GM18505 (cell line): ENCODE measurements around the gene RBM34.

Experiments used
- ATAC-seq: cut with Tn5 transposase; IDR thresholded peaks from one replicate; pipeline ENCODE4 v1.9.1; 2021; ENCODE audit not compliant: unreplicated experiment
- POLR2A ChIP-seq: IDR thresholded peaks from 4 replicates; pipeline ENCODE4 v1.6.1; 2011; ENCODE audit warnings: borderline replicate concordance; ENCODE audit not compliant: insufficient read depth, insufficient read length; ENCODE audit errors: extremely low read depth

The RBM34 gene

DNA sequence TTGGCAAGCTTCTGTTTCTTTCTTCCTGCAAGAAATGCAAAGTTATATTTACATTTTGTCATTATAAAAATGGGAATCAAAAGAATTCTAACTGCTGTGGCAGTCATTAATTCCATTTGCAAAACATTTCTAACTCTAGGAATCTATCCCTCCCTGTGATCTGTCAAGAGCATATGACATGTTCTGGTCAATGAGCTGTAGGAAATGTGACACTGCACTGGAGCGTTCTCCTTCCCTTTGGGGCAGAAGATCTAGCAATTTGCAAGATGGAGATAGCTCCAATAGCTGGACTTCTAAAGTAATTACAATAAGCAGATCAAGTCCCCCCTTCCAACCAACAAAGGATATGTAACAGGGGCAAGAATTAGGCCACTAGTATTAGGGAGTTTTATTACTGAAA lies 38.7 kb downstream of the RBM34 start:
- no peak for ATAC-seq
- TF ChIP-seq POLR2A, result no peak

DNA sequence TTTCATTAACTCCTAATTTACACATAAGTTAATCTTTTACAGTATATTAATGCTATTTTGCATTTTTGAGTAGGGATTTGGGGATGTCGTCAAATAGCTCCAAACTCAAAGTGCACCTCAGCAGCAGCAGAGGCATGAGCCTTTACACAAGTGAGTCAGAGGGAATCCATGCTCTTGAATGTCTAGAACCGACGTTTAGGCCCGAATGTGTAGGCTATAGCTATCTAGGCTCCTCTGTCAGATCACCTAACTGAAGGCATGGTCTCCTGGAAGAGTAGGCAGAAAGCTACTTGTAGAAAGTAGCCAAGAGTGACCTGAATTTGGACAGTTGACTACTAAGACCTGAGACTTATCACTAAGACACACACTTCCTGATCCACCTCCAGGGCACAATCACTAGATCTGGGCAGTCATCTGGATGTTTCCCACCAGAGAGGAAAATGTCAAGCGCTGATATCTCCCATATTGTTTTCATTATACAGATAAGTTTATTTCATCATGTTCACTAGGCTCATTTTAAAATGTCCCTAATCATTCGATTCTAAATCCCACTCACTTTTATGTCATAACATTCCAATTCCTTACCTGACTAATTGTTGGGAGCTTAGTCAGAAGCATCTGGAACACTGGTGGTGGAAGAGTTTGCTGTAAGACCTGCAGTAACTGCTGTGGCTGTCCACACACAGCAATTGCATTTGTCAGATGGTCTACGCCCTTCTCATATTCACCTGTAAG lies 47.7 kb downstream of the RBM34 start:
- no peak for ATAC-seq
- no peak for TF ChIP-seq POLR2A

DNA sequence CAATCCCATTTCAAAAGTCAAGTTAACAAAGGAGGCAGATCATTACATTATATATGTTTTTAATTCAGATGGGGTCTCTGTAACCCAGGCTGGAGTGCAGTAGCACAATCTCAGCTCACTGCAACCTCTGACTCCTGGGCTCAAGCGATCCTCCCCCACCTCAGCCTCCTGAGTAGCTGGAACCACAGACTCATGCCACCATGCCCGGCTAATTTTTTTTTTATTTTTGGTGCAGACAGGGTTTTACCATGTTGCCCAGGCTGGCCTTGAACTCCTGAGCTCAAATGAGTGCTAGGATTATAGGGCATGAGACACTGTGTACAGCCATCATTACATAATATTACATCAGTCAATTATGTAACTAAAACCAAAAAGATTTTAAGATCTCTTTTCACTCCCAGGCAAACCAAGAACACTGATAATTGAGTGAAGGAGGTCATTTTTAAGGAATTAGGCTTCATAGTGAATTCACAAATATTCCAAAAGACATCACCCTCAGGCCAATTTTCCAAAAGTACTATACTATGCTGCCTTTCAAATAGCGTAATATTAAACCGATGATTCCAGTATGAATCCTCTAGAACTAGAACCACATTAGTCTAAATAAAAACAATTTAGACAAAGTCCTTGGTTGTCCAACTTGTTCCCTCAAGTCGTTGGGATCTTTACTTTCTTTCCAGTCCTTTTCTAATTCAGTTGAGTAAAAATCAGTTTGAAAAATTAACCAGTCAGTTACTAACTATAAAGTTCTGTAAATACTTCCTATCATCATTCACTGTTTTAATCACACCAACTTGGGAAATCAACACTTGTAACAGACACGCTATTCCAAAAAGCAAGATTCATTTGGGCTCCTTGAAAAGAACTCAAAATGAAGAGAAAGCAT lies 48.5 kb downstream of the RBM34 start:
- no peak for TF ChIP-seq POLR2A
- ATAC-seq, result no peak

DNA sequence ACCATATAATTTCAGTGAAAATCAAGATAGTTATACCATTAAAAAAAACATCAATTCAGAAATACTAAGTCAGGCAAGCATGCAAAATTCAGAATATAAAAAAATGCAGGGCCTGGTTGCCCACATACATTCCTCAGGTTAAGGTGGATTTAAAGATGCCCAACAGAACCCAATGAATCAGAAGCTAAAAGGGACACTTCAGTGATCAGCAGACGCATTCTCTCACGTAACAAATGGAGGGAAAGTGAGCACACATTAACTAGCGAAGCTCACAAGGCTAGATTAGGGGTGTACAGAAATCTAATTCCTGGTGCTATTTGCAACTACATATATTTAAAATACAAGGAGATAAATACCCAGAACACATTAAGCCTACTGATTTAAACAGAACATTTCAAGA lies 49.9 kb downstream of the RBM34 start:
- ATAC-seq, result no peak
- no peak for TF ChIP-seq POLR2A

DNA sequence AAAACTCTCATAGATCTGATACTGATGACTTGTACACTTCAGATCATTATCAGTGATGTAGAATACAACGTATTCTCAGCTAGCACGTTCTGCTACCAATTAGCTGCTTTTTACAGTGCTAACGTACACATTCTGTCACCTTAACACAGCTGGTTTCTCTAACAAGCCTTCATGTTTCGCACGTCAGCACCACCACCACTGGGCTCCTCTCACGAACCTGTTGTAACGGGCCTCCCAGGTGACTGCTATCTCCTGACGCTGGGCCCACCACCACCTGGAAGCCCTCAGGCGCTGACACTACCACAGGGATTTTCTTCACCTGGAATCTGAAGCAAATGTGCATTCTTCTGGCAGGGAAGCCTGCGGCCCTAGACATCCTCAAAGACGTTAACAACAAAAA lies 52.2 kb downstream of the RBM34 start:
- ATAC-seq, result no peak
- no peak for TF ChIP-seq POLR2A

DNA sequence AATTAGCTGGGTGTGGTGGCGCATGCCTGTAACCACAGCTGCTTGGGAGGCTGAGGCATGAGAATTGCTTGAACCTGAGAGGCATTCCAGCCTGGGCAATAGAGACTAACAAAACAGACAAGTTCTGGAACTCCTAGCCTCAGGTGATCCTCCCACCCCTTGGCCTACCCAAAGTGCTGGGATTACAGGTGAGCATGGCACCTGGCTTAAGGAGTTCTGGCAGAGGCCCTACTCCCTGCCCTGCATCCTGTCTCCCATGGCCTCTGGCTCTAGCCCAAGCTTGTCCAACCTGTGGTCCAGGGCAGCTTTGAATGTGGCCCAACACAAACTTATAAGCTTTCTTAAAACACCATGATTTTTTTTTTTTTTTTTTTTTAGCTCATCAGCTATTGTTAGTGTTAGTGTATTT lies 52.9 kb downstream of the RBM34 start:
- no peak for TF ChIP-seq POLR2A
- no peak for ATAC-seq

DNA sequence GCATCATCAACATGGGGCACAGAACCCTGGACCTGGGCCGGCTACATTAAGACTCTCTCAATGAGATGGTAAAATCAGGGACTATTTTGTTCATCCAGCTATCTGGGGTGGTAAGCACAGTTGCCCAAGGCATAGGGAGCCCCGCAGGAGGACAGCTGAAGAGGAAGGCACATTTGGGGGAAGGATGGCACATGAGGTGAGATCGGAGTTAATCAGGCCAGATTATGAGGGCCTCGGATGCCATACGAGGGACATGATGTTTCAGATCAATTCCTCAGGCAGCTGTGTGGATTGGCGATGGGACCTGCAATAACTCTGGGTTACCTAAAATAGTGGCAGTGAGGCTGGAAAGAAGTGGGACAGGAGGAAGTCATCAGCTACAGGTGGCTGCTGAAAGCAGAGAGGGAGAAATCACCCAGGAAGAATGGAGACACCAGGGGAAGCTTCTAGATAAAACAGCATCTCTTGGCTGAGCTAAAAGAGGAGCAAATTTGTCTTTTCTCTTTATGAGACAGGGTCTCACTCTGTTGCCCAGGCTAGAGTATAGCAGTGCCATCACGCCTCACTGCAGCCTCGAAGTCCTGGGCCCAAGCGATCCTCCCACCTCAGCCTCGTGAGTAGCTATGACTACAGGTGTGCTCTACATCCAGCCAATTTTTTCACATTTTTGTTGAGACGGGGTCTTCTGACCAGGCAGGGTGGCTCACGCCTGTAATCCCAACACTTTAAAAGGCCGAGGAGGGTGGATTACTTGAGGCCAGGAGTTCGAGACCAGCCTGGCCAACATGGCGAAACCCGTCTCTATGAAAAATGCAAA lies 53.5 kb downstream of the RBM34 start:
- ATAC-seq, result no peak
- peak; percentile 21 for TF ChIP-seq POLR2A

DNA sequence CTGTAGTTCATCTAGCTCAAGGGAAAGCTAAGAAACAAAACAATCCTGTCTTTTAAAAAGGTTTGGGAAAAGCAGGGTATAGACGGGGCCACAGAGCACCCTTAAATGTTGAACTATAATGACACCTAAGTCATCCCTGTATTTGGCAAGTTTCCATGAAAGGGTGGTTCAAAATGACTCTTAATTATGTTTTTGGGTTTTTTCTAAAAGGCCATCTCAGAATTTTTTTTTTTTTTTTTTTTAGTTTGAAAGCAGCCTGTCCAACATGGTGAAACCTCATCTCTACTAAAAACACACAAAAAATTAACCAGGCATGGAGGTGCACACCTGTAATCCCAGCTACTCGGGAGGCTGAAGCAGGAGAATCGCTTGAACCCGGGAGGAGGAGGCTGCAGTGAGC lies 54.6 kb downstream of the RBM34 start:
- ATAC-seq, result no peak
- no peak for TF ChIP-seq POLR2A

DNA sequence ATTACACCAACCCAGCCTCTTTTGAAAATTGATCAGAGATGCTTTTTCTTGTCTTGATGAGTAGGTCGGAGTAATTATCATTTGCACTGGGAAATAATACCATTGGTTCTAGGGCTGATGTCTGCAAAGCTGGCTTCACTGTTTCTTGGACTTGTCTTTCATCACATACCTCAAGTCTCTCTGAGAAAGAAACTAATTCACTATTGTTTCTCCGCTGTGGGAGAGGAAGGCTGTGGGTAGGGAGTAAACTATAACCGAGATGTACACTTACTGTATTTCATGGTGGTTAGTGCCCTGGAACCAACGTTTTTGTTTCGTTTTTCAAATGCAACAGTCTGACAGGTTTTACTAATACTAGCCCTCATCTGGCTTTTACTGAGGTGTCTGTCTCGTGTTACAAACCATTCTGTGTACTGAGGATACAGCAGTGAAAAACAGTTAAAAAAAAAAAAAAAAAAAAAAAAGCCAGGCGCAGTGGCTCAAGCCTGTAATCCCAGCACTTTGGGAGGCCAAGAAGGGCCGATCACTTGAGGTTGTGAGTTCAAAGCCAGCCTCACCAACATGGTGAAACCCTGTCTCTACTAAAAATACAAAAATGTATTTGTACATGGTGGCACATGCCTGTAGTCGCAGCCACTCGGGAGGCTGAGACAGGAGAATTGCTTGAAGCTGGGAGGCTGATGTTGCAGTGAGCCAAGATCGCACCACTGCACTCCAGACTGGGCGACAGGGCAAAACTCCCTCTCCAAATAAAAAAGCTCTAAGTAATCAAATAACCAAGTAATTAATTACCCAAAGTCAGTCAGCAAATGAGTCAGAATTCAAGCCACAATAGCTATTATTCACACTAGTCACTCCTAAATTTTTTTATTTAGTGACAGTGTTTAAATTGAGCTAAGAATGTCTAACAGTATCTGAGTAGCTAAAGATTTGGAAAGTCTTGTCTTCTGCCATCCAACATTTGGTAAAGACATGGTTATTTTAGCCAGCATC lies 55.7 kb downstream of the RBM34 start:
- peak; percentile 68 for ATAC-seq
- TF ChIP-seq POLR2A, result no peak

DNA sequence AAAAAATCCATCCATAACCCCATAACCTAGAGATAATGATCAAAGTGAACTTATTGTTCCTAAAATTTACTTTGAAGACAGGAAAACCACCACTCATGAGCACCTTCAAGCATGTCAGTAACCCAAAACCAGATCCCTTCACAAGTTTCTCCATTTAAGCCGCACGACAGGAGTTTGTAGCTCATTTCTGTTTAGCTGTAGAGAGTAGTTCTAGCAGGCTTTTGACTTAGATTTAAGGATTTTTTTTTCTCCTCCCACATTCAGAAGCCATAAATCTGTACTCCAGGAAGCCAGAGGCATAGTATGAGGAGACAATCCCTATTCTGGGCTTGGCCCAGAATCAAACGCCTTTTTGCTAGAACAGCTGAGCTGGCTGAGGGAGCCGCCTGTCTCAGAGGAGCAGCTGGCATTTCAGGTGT lies 58.0 kb downstream of the RBM34 start:
- no peak for TF ChIP-seq POLR2A
- no peak for ATAC-seq

DNA sequence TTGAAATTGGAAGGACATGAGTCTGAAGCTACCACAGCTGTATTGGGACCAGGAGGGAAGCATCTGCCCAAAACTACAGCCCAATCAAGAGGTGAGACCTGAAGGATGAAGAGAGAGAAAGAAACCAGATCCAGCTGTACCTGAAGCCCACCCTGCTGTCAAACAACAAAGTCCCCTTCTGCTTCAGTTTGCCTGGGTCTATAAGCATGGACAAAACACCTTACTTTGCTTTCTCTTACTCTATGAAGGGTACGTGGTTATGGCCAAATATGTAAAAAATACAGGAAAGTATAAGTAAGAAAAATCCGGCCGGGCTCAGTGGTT lies 58.8 kb downstream of the RBM34 start:
- no peak for ATAC-seq
- no peak for TF ChIP-seq POLR2A

DNA sequence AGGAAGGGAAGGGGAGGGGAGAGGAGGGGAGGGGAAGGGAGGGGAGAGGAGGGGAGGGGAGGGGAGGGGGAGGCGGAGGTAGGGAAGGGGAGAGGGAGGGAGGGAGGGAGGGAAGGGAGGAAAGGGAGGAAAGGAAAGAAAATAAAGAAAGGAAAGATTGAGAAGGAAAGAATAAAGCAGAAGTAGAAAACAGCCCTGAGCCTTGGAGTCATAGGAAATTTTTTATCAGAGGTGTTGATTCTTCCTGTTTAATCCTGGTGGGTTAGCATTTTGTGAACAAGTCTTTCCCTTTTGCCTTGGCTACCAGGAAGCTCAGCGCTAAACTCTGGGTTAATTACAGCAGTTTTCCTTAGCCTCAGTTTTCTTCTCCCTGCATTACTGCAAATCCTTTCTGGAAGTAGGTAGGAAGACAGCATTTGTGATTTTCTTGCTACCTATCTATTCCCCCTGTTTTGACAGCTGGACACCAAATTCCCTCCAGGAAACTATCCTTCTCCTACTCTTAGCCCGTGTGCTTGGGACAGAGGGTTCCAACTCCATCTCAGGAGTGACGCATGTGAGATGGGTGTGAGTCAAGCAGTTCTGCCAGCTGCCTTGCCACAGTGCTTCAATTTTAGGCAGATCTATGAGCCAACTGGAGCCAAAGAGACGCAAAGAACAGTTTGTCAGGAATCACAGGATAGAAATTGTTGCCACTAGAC lies 59.3 kb downstream of the RBM34 start:
- no peak for ATAC-seq
- no peak for TF ChIP-seq POLR2A
